Neural cell (in vitro differentiated cells): ENCODE results near the gene FOXO1. TPM values are rescaled to one million over a fixed set of nuclear protein-coding genes. Genes with fewer than 3 reads are reported as not detected.

Experiments used
- H2AFZ ChIP-seq: fragments of 200-600, 300-800 bp; sonication (generic), shearing (Covaris generic); 2 replicates; pipeline ENCODE4 v1.6.0; 2014; ENCODE audit warnings: low read depth, mild to moderate bottlenecking, antibody characterized with exemption, low read length, moderate library complexity
- H3F3A ChIP-seq: fragments of 200-600 bp; shearing (Covaris generic); 2 replicates; pipeline ENCODE4 v1.6.1; 2016; ENCODE audit warnings: mild to moderate bottlenecking, moderate library complexity, mixed read lengths, antibody characterized with exemption, low read length; ENCODE audit not compliant: insufficient read depth, poor library complexity, severe bottlenecking
- H3K27ac ChIP-seq: fragments of 200-600, 300-800 bp; sonication (generic), shearing (Covaris generic); 2 replicates; pipeline ENCODE4 v1.5.1; 2014; ENCODE audit warnings: mild to moderate bottlenecking, low read length, moderate library complexity
- H3K27me3 ChIP-seq: fragments of 300-800, 200-600 bp; sonication (generic), shearing (Covaris generic); 2 replicates; pipeline ENCODE4 v1.6.0; 2014; ENCODE audit warnings: mild to moderate bottlenecking, low read depth, low read length, moderate library complexity; ENCODE audit not compliant: insufficient read depth
- H3K36me3 ChIP-seq: fragments of 300-800, 200-600 bp; sonication (generic), shearing (Covaris generic); 2 replicates; pipeline ENCODE4 v1.5.1; 2014; ENCODE audit warnings: mild to moderate bottlenecking, antibody characterized with exemption, low read length, moderate library complexity; ENCODE audit not compliant: insufficient read depth
- H3K4me2 ChIP-seq: fragments of 300-800, 200-600 bp; sonication (generic), shearing (Covaris generic); 2 replicates; pipeline ENCODE4 v1.6.0; 2014; ENCODE audit warnings: mild to moderate bottlenecking, low read length
- H3K4me3 ChIP-seq: fragments of 300-800, 200-600 bp; sonication (generic), shearing (Covaris generic); 2 replicates; pipeline ENCODE4 v1.5.1; 2014; ENCODE audit warnings: mild to moderate bottlenecking, low read length, moderate library complexity
- H3K79me2 ChIP-seq: fragments of 200-600 bp; shearing (Covaris generic); replicated peaks from 2 replicates; pipeline ENCODE4 v1.6.0; 2014; ENCODE audit warnings: mild to moderate bottlenecking, low read length, moderate library complexity; ENCODE audit not compliant: insufficient read depth
- H3K9ac ChIP-seq: fragments of 300-800, 200-600 bp; sonication (generic), shearing (Covaris generic); 2 replicates; pipeline ENCODE4 v1.6.1; 2016; ENCODE audit warnings: mild to moderate bottlenecking, low read length, mixed read lengths
- H3K9me2 ChIP-seq: fragments of 200-600 bp; shearing (Covaris generic); 2 replicates; pipeline ENCODE4 v1.6.1; 2016; ENCODE audit warnings: mild to moderate bottlenecking, low read length, mixed read lengths; ENCODE audit not compliant: insufficient read depth
- H3K9me3 ChIP-seq: fragments of 200-600, 300-800 bp; sonication (generic), shearing (Covaris generic); 2 replicates; pipeline ENCODE4 v1.6.1; 2016; ENCODE audit warnings: mild to moderate bottlenecking, mixed run types, low read length, moderate library complexity, mixed read lengths
- H4K20me1 ChIP-seq: fragments of 200-600 bp; shearing (Covaris generic); 2 replicates; pipeline ENCODE4 v1.6.1; 2016; ENCODE audit warnings: mild to moderate bottlenecking, mixed run types; ENCODE audit not compliant: insufficient read depth
- EP300 ChIP-seq: fragments of 450-650 bp; conservative IDR thresholded peaks from 2 replicates; pipeline ENCODE4 v1.6.1; 2014; ENCODE audit warnings: antibody characterized with exemption, mild to moderate bottlenecking, moderate library complexity; ENCODE audit not compliant: poor library complexity, severe bottlenecking
- EZH2 ChIP-seq: fragments of 200-600, 300-800 bp; shearing (Covaris generic), sonication (generic); IDR thresholded peaks from 2 replicates; pipeline ENCODE4 v1.6.1; 2014; ENCODE audit warnings: antibody characterized with exemption, low read length, borderline replicate concordance, mild to moderate bottlenecking; ENCODE audit not compliant: insufficient read depth, poor library complexity, severe bottlenecking
- MXI1 ChIP-seq: fragments of 450-650 bp; conservative IDR thresholded peaks from 2 replicates; pipeline ENCODE4 v1.6.1; 2014; ENCODE audit warnings: antibody characterized with exemption, mild to moderate bottlenecking; ENCODE audit not compliant: poor library complexity, severe bottlenecking
- POLR2AphosphoS5 ChIP-seq: IDR thresholded peaks from 2 replicates; pipeline ENCODE4 v1.6.1; 2012
- RAD21 ChIP-seq: fragments of 450-650 bp; conservative IDR thresholded peaks from 2 replicates; pipeline ENCODE4 v1.6.1; 2014; ENCODE audit warnings: antibody characterized with exemption, mild to moderate bottlenecking, moderate library complexity
- SMC3 ChIP-seq: fragments of 450-650 bp; conservative IDR thresholded peaks from 2 replicates; pipeline ENCODE4 v1.6.1; 2014; ENCODE audit warnings: antibody characterized with exemption, mild to moderate bottlenecking, moderate library complexity; ENCODE audit not compliant: poor library complexity
- TAF1 ChIP-seq: IDR thresholded peaks from 2 replicates; pipeline ENCODE4 v1.6.1; 2012; ENCODE audit warnings: low read depth
- polyA plus RNA-seq: library from polyadenylated mRNA; depleted of rRNA; stranded (reverse); fragments of >200 nt; gene quantifications from 2 replicates; pipeline ENCODE4 v1.2.3, GENCODE V29; 2014
- TF ChIP-seq, protein P1 (sequence below): fragments of 450-650 bp; IDR thresholded peaks from 2 replicates; pipeline ENCODE4 v1.5.1; 2014; ENCODE audit warnings: antibody characterized with exemption, mild to moderate bottlenecking, moderate library complexity; ENCODE audit not compliant: poor library complexity, severe bottlenecking
- TF ChIP-seq, protein P2 (sequence below): IDR thresholded peaks from 2 replicates; pipeline ENCODE4 v1.6.1; 2012; ENCODE audit warnings: borderline replicate concordance

Gene FOXO1
- polyA plus RNA-seq, 1 donor from 2014 or later, result 1.2 TPM

GRCh38 chr13:40553356-40553755 lies 113.1 kb downstream of the FOXO1 start:
- no peak overlapping the region for H2AFZ ChIP-seq
- TF ChIP-seq TAF1, result no peak
- TF ChIP-seq POLR2AphosphoS5, result no peak
- no peak for TF ChIP-seq SMC3
- no peak for TF ChIP-seq MXI1
- TF ChIP-seq RAD21, result no peak
- no peak for TF ChIP-seq EZH2
- no peaks in the 10 kb centered on the region for H3K9me2 ChIP-seq
- H3K4me2 ChIP-seq, result no peak overlapping the region
- H3K9me3 ChIP-seq, result no peaks in the 10 kb centered on the region
- no peaks in the 10 kb centered on the region for H3K79me2 ChIP-seq
- no peaks in the 10 kb centered on the region for H3K27me3 ChIP-seq
- H3K4me3 ChIP-seq, result no peak overlapping the region
- H3K36me3 ChIP-seq, result no peaks in the 10 kb centered on the region
- H3K27ac ChIP-seq, result no peak overlapping the region
- no peak overlapping the region for H3K9ac ChIP-seq
- no peaks in the 10 kb centered on the region for H3F3A ChIP-seq
- no peaks in the 10 kb centered on the region for H4K20me1 ChIP-seq

DNA sequence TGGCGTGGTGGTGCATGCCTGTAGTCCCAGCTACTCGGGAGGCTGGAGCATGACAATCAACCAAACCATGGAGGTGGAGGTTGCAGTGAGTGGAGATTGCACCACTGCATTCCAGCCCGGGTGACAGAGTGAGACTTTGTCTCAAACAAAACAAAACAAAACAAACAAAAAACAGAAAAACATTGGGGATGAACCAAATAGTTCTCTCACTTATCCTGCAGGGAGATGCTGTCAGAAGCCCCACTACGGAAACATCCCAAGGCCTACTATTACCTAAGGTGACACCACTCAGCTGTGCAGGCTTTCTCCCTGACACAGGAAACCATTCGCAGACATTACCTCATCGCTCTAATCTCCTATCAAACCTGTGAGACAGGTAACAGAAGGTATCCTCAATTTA lies 113.5 kb downstream of the FOXO1 start:
- TF ChIP-seq MXI1 (no peak), TAF1 (no peak), POLR2AphosphoS5 (no peak), EZH2 (no peak), RAD21 (no peak), SMC3 (no peak), EP300 (no peak)
- TF ChIP-seq, protein P1, sequence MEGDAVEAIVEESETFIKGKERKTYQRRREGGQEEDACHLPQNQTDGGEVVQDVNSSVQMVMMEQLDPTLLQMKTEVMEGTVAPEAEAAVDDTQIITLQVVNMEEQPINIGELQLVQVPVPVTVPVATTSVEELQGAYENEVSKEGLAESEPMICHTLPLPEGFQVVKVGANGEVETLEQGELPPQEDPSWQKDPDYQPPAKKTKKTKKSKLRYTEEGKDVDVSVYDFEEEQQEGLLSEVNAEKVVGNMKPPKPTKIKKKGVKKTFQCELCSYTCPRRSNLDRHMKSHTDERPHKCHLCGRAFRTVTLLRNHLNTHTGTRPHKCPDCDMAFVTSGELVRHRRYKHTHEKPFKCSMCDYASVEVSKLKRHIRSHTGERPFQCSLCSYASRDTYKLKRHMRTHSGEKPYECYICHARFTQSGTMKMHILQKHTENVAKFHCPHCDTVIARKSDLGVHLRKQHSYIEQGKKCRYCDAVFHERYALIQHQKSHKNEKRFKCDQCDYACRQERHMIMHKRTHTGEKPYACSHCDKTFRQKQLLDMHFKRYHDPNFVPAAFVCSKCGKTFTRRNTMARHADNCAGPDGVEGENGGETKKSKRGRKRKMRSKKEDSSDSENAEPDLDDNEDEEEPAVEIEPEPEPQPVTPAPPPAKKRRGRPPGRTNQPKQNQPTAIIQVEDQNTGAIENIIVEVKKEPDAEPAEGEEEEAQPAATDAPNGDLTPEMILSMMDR, result no peak
- TF ChIP-seq, protein P2, sequence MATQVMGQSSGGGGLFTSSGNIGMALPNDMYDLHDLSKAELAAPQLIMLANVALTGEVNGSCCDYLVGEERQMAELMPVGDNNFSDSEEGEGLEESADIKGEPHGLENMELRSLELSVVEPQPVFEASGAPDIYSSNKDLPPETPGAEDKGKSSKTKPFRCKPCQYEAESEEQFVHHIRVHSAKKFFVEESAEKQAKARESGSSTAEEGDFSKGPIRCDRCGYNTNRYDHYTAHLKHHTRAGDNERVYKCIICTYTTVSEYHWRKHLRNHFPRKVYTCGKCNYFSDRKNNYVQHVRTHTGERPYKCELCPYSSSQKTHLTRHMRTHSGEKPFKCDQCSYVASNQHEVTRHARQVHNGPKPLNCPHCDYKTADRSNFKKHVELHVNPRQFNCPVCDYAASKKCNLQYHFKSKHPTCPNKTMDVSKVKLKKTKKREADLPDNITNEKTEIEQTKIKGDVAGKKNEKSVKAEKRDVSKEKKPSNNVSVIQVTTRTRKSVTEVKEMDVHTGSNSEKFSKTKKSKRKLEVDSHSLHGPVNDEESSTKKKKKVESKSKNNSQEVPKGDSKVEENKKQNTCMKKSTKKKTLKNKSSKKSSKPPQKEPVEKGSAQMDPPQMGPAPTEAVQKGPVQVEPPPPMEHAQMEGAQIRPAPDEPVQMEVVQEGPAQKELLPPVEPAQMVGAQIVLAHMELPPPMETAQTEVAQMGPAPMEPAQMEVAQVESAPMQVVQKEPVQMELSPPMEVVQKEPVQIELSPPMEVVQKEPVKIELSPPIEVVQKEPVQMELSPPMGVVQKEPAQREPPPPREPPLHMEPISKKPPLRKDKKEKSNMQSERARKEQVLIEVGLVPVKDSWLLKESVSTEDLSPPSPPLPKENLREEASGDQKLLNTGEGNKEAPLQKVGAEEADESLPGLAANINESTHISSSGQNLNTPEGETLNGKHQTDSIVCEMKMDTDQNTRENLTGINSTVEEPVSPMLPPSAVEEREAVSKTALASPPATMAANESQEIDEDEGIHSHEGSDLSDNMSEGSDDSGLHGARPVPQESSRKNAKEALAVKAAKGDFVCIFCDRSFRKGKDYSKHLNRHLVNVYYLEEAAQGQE, result no peak
- Histone ChIP-seq H3F3A (no peaks in the 10 kb centered on the region), H3K27me3 (no peaks in the 10 kb centered on the region), H3K9ac (no peak overlapping the region), H2AFZ (no peak overlapping the region), H3K4me2 (no peak overlapping the region), H3K9me3 (no peaks in the 10 kb centered on the region), H3K27ac (no peak overlapping the region), H3K9me2 (no peaks in the 10 kb centered on the region), H4K20me1 (no peaks in the 10 kb centered on the region), H3K36me3 (no peaks in the 10 kb centered on the region), H3K4me3 (no peak overlapping the region), H3K79me2 (no peaks in the 10 kb centered on the region)

DNA sequence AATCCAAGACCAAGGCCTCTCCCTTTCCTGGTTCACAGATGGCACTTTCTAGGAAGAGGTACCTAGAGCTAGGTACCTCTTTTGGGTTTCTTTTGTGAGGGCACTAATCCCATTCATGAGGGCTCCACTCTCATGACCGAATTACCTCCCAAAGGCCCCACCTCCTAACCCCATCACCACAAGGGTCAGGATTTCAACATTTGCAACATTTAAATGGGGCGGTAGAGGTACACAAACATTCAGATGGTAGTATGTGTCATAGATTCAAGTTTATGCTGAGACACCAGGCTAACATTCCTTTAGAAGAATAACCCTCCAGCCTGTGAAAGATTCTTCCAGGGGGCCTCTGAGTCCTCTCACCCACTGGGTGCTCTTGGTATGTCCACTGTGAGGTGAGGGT lies 116.3 kb downstream of the FOXO1 start:
- no peak overlapping the region for H3K9ac ChIP-seq
- no peak overlapping the region for H3K27ac ChIP-seq
- no peak overlapping the region for H3K4me3 ChIP-seq
- TF ChIP-seq EZH2, result no peak
- TF ChIP-seq POLR2AphosphoS5, result no peak
- TF ChIP-seq, protein P1, result no peak
- TF ChIP-seq TAF1, result no peak
- no peak for TF ChIP-seq SMC3
- no peak for TF ChIP-seq MXI1
- TF ChIP-seq, protein P2, result no peak
- TF ChIP-seq EP300, result no peak
- TF ChIP-seq RAD21, result no peak
- H3F3A ChIP-seq, result no peaks in the 10 kb centered on the region
- no peak overlapping the region for H2AFZ ChIP-seq
- H3K27me3 ChIP-seq, result no peaks in the 10 kb centered on the region
- no peaks in the 10 kb centered on the region for H3K9me3 ChIP-seq
- H4K20me1 ChIP-seq, result no peaks in the 10 kb centered on the region
- no peaks in the 10 kb centered on the region for H3K36me3 ChIP-seq
- H3K79me2 ChIP-seq, result no peaks in the 10 kb centered on the region
- no peak overlapping the region for H3K4me2 ChIP-seq
- no peaks in the 10 kb centered on the region for H3K9me2 ChIP-seq
